Panc1 (cell line): ENCODE results near the gene DOCK4. TPM values are rescaled to one million over a fixed set of nuclear protein-coding genes. Genes with fewer than 3 reads are reported as not detected.

Experiments used
- ATAC-seq: fragments of 200-7000 bp; cut with Tn5 transposase; 2 replicates; pipeline ENCODE4 v1.9.1; 2020; ENCODE audit warnings: mild to moderate bottlenecking, moderate library complexity
- BruUV-seq: library from RNA; stranded (reverse); fragments of 400-500 nt; replicated peaks from 2 replicates; lab custom pipeline; 2021; lab: Mats Ljungman, UMichigan
- CTCF ChIA-PET: fragments of 300-600 bp; sonication (Branson Sonifier 250); formaldehyde crosslinking; loops from one replicate; lab custom pipeline; 2022; ENCODE audit warnings: antibody characterized with exemption; lab: Charles Lee
- POLR2A ChIA-PET: fragments of 300-600 bp; sonication (Branson Sonifier 250); formaldehyde crosslinking; loops from one replicate; lab custom pipeline; 2022; ENCODE audit warnings: antibody characterized with exemption; lab: Charles Lee
- DNase-seq: peaks from one replicate; pipeline ENCODE4 v3.0.0-alpha.2; 2010; ENCODE audit warnings: low read depth, low spot score
- H3K27ac ChIP-seq: 2 replicates; pipeline ENCODE4 v1.5.1; 2011; ENCODE audit warnings: mild to moderate bottlenecking, low read length, inconsistent platforms
- H3K27me3 ChIP-seq: fragments of 200-500 bp; sonication (Bioruptor generic); 2 replicates; pipeline ENCODE4 v1.6.0; 2014; ENCODE audit warnings: low read length, inconsistent platforms; ENCODE audit not compliant: control insufficient read depth, insufficient read depth
- H3K36me3 ChIP-seq: fragments of 200-500 bp; sonication (Bioruptor generic); 2 replicates; pipeline ENCODE4 v1.5.1; 2014; ENCODE audit warnings: inconsistent platforms, mild to moderate bottlenecking, low read length, moderate library complexity; ENCODE audit not compliant: control insufficient read depth, insufficient read depth
- H3K4me1 ChIP-seq: 2 replicates; pipeline ENCODE4 v1.5.1; 2011; ENCODE audit warnings: inconsistent platforms, mild to moderate bottlenecking, low read length, moderate library complexity; ENCODE audit not compliant: control insufficient read depth, insufficient read depth
- H3K4me3 ChIP-seq, 2 experiments: 2 replicates each; pipeline ENCODE4 v1.5.1; 2011 to 2012; ENCODE audit warnings: low read depth in 2 of 2, low read length in 2 of 2, mild to moderate bottlenecking in 2 of 2, inconsistent platforms in 1 of 2, moderate library complexity in 1 of 2
- H3K9me3 ChIP-seq: fragments of 200-500 bp; sonication (Bioruptor generic); 2 replicates; pipeline ENCODE4 v1.5.1; 2014; ENCODE audit warnings: low read depth, mild to moderate bottlenecking, inconsistent platforms, low read length, moderate library complexity; ENCODE audit not compliant: control insufficient read depth, insufficient read depth
- CTCF ChIP-seq: fragments of 450-650 bp; IDR thresholded peaks from 2 replicates; pipeline ENCODE4 v1.5.1; 2017; ENCODE audit warnings: mild to moderate bottlenecking
- POLR2AphosphoS5 ChIP-seq: IDR thresholded peaks from 2 replicates; pipeline ENCODE4 v1.6.1; 2012; ENCODE audit warnings: mild to moderate bottlenecking, low read depth, low read length, moderate library complexity
- SIN3A ChIP-seq: IDR thresholded peaks from 2 replicates; pipeline ENCODE4 v1.6.1; 2012; ENCODE audit warnings: low read depth, mild to moderate bottlenecking, low read length, moderate library complexity, borderline replicate concordance; ENCODE audit not compliant: insufficient read depth
- TCF7L2 ChIP-seq: IDR thresholded peaks from 2 replicates; pipeline ENCODE4 v1.6.1; 2011; ENCODE audit warnings: mild to moderate bottlenecking, low read depth, low read length, inconsistent platforms
- in situ Hi-C: cut with HindIII; loops from 2 replicates; pipeline ENCODE4 v1.10.0; 2016; ENCODE audit warnings: low sequenced_read_pairs, low pct_unique_long_range_greater_than_20kb
- intact Hi-C: fragments of 100-400 bp; cut with micrococcal nuclease; formaldehyde crosslinking; loops from one replicate; pipeline ENCODE4 v1.10.0; 2022; ENCODE audit not compliant: unreplicated experiment
- total RNA-seq: library from RNA; stranded (reverse); gene quantifications from one replicate; pipeline ENCODE4 v1.2.1, GENCODE V29; 2021; ENCODE audit not compliant: unreplicated experiment
- TF ChIP-seq, protein P1 (sequence below), 2 experiments: IDR thresholded peaks; 2 replicates each; pipeline ENCODE4 v1.6.1; 2011 to 2012; ENCODE audit warnings: low read depth in 2 of 2, control low read depth in 1 of 2, low read length in 1 of 2, mild to moderate bottlenecking in 1 of 2, moderate library complexity in 1 of 2; ENCODE audit not compliant: insufficient read depth in 1 of 2

Gene DOCK4
- total RNA-seq, 1 experiment from 2014 or later: 10.8 TPM

DNA sequence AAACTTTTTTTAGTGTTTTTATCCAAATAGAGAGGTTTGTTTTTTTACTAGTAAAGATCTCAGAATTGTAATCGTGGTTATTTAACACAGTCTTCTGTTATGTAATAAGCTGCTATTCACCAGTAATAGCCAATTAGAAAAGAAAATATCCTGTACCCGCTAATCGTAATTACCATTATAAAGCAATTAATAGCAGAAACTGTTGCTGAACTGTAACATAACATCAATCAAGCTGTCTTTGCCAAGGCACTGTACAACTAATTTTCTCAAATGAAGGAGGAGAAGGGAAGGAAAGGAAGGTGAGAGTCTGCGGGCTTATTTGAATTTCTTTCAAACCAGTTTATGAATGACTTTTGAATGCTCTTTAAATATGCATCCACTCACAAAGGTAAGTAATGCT lies 9.6 kb upstream of the DOCK4 start:
- intact Hi-C loops: no loop called here

DNA sequence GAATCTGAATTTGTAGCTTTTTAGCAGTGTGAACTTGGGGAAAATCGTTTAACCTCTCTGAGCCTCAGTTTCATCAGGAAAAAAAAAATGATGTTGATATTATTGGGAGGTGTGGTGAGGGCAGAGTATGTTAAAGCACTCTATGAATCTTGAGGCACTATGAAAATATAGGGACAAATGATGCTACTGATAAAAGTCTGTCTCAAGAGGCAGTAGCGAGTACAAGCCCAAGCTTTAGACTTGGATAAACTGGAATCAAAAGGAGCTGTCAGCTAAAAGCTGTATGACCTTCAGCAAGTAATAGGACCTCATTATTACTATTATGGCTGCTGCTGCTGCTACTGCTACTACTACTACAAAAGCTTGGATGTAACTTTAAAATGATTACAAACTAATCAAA lies 8.7 kb upstream of the DOCK4 start:
- CTCF ChIA-PET: interaction anchor here (0.6 kb wide), 1 partner anchor 122 kb away, joined by 3 read pairs; no protein-coding TSS in a partner anchor
- Histone ChIP-seq H3K27me3 (no peaks in the 10 kb centered on the region), H3K4me1 (no peaks in the 10 kb centered on the region), H3K27ac (no peak overlapping the region), H3K36me3 (no peaks in the 10 kb centered on the region), H3K4me3 (no peak overlapping the region), H3K9me3 (no peaks in the 10 kb centered on the region)
- ATAC-seq (no peak), DNase-seq (no peak)
- intact Hi-C loops: no loop called here
- TF ChIP-seq CTCF: peak; percentile 17; the same call in 1 of the 2 replicates
- TF ChIP-seq, protein P1, sequence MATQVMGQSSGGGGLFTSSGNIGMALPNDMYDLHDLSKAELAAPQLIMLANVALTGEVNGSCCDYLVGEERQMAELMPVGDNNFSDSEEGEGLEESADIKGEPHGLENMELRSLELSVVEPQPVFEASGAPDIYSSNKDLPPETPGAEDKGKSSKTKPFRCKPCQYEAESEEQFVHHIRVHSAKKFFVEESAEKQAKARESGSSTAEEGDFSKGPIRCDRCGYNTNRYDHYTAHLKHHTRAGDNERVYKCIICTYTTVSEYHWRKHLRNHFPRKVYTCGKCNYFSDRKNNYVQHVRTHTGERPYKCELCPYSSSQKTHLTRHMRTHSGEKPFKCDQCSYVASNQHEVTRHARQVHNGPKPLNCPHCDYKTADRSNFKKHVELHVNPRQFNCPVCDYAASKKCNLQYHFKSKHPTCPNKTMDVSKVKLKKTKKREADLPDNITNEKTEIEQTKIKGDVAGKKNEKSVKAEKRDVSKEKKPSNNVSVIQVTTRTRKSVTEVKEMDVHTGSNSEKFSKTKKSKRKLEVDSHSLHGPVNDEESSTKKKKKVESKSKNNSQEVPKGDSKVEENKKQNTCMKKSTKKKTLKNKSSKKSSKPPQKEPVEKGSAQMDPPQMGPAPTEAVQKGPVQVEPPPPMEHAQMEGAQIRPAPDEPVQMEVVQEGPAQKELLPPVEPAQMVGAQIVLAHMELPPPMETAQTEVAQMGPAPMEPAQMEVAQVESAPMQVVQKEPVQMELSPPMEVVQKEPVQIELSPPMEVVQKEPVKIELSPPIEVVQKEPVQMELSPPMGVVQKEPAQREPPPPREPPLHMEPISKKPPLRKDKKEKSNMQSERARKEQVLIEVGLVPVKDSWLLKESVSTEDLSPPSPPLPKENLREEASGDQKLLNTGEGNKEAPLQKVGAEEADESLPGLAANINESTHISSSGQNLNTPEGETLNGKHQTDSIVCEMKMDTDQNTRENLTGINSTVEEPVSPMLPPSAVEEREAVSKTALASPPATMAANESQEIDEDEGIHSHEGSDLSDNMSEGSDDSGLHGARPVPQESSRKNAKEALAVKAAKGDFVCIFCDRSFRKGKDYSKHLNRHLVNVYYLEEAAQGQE (IDR thresholded peaks at IDR 0.05; ENCODE audit: insufficient read depth in 1 of 2, low read depth in 2 of 2, low read length in 1 of 2): no peak
- POLR2A ChIA-PET: interaction anchor here (0.7 kb wide), 1 partner anchor 188 kb away, joined by 6 read pairs; no protein-coding TSS in a partner anchor
- no TSS peak for BruUV-seq
- in situ Hi-C loops: no loop called here

More for the DNA sequence above, 9.6 kb upstream of the DOCK4 start:
- in situ Hi-C loops: no loop called here
- no peak for ATAC-seq
- no TSS peak for BruUV-seq
- ChIA-PET POLR2A (no interaction called here), CTCF (no interaction called here)
- TF ChIP-seq SIN3A (no peak), TCF7L2 (no peak), POLR2AphosphoS5 (no peak), CTCF (no peak)
- TF ChIP-seq, protein P1 (IDR thresholded peaks at IDR 0.05; ENCODE audit: insufficient read depth in 1 of 2, low read depth in 2 of 2, low read length in 1 of 2): no peak
- H3K27me3 ChIP-seq: no peaks in the 10 kb centered on the region
- H3K27ac ChIP-seq: no peak overlapping the region
- DNase-seq: no peak
- no peaks in the 10 kb centered on the region for H3K9me3 ChIP-seq
- no peak overlapping the region for H3K4me3 ChIP-seq
- H3K4me1 ChIP-seq: no peaks in the 10 kb centered on the region
- no peaks in the 10 kb centered on the region for H3K36me3 ChIP-seq
